ENCODE data around the gene KRT85. TPM values are rescaled to one million over a fixed set of nuclear protein-coding genes. Genes with fewer than 3 reads are reported as not detected.

The KRT85 gene
- total and polyA plus RNA-seq, 2 experiments from 2014 or later: not detected

DNA sequence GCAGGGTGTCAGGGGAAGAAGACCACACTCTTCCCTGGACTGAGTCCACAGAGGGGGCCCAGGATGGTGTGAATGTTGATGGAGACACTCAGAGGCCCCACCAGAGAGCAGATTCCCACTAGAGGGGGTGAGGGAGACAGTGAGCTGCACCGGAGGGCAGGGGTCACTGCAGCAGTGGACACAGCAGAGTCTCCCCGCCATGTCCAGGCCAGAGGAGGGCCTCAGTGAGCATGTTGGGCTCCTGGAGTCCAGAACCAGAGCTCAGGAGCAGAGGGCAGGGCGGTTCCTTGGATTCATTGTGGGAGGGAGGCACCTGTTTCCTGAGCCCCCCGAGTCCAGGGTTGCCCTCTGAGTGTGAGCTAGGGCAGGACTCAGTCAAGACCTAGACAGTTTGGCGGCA, 40.6 kb upstream of the KRT85 start:
- no peaks in the 10 kb centered on the region for H3K79me2 ChIP-seq (ENCODE audit: insufficient read depth)
- no peaks in the 10 kb centered on the region for H3K27me3 ChIP-seq (replicated peaks; ENCODE audit: insufficient read depth)
- H3F3A ChIP-seq (ENCODE audit: insufficient read depth): no peaks in the 10 kb centered on the region
- no peak for TF ChIP-seq EZH2 (IDR thresholded peaks at IDR 0.05; ENCODE audit: insufficient read depth, poor library complexity, severe bottlenecking)
- TF ChIP-seq EZH2phosphoT487 (IDR thresholded peaks at IDR 0.05; ENCODE audit: insufficient read depth, low read depth): no peak
- no peak overlapping the region for H3K9ac ChIP-seq
- no peak overlapping the region for H2AFZ ChIP-seq
- H3K4me3 ChIP-seq: no peak overlapping the region
- H3K9me3 ChIP-seq (ENCODE audit: low read depth): no peaks in the 10 kb centered on the region
- in situ Hi-C loops (cut with MboI): no loop called here
- H3K36me3 ChIP-seq (ENCODE audit: low read depth): no peaks in the 10 kb centered on the region
- no peaks in the 10 kb centered on the region for H3K9me2 ChIP-seq (ENCODE audit: insufficient read depth)
- H3K4me2 ChIP-seq (ENCODE audit: unreplicated experiment): no peak overlapping the region
- no peaks in the 10 kb centered on the region for H4K20me1 ChIP-seq (ENCODE audit: insufficient read depth)
- DNase-seq: no peak
- H3K27ac ChIP-seq: no peak overlapping the region
- H3K4me1 ChIP-seq (ENCODE audit: insufficient read depth): no peaks in the 10 kb centered on the region
- 67 to 69% methylated on average over 5 of the region's 5 CpGs for WGBS, 2 experiments (ENCODE audit: low coverage in 1 of 2, low lambda C conversion rate in 2 of 2, missing lambda C conversion rate in 2 of 2)

DNA sequence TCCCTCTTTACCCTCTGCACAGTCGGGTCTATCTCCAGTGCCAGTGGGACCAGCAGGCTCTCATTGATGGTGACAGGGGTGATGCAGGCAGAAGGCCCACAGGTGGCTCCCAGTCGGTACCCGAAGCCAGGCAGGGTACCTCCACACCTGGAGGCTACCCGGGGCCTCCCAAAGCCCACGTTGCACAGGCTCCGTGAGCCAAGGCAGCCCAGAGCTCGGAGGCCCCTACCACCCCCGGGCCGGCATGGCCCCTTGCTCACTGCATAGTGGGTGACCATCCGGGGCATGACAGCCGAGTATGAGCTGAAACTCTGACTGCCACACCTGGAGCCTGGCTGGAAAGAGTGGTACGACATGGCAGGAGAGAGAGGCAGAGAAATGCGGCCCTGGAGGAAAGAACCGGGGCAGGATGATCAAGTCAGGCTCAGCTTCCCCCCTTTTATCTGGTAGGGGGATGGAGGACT, 38.7 kb upstream of the KRT85 start, which contains the start of gene KRT82:
Gene KRT82, minus strand, starts transcription at position 414 of the 464 bp plus-strand sequence. Its CDS starts 58 bp downstream, at position 356.
- Histone ChIP-seq H4K20me1 (ENCODE audit: insufficient read depth) (no peaks in the 10 kb centered on the region), H3K9me3 (ENCODE audit: low read depth) (no peaks in the 10 kb centered on the region), H3K9ac (no peak within 1 kb of the TSS), H3K4me3 (no peak within 1 kb of the TSS), H3K79me2 (ENCODE audit: insufficient read depth) (no peaks in the 10 kb centered on the region), H3K4me1 (ENCODE audit: insufficient read depth) (no peaks in the 10 kb centered on the region), H3F3A (ENCODE audit: insufficient read depth) (no peaks in the 10 kb centered on the region), H3K4me2 (ENCODE audit: unreplicated experiment) (no peak within 1 kb of the TSS), H3K27ac (no peak within 1 kb of the TSS), H3K36me3 (ENCODE audit: low read depth) (no peaks in the 10 kb centered on the region), H3K9me2 (ENCODE audit: insufficient read depth) (no peaks in the 10 kb centered on the region), H3K27me3 (replicated peaks; ENCODE audit: insufficient read depth) (no peaks in the 10 kb centered on the region), H2AFZ (no peak within 1 kb of the TSS)
- 73 to 74% methylated on average over 13 to 14 of the region's 14 CpGs for WGBS, 2 experiments (ENCODE audit: low coverage in 1 of 2, low lambda C conversion rate in 2 of 2, missing lambda C conversion rate in 2 of 2)
- in situ Hi-C loops (cut with MboI): no loop called here
- no peak for DNase-seq
- no peak for TF ChIP-seq EZH2 (IDR thresholded peaks at IDR 0.05; ENCODE audit: insufficient read depth, poor library complexity, severe bottlenecking)

DNA sequence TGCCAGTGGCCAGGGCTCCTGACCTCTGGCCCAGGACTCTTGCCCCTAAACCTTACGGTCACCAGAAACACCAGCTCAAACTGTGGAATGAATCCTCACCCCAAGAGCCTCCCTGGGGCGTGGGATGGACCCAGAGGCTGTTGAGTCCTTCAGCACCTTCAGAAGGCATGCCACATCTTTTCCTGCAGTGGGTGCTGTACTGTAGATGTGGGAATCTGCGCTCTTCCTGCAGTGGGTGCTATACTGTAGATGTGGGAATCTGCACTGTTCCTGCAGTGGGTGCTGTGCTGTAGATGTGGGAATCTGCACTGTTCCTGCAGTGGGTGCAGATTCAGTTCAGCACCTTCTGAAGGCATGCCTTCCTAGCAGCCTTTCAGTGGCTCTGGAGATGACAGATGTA, 37.7 kb upstream of the KRT85 start:
- Histone ChIP-seq H3K4me1 (ENCODE audit: insufficient read depth) (no peaks in the 10 kb centered on the region), H3K27me3 (replicated peaks; ENCODE audit: insufficient read depth) (no peaks in the 10 kb centered on the region), H2AFZ (no peak overlapping the region), H3K4me3 (no peak overlapping the region), H3K9me3 (ENCODE audit: low read depth) (no peaks in the 10 kb centered on the region), H3K27ac (no peak overlapping the region), H3K36me3 (ENCODE audit: low read depth) (no peaks in the 10 kb centered on the region), H3F3A (ENCODE audit: insufficient read depth) (no peaks in the 10 kb centered on the region), H3K9ac (no peak overlapping the region), H3K9me2 (ENCODE audit: insufficient read depth) (no peaks in the 10 kb centered on the region), H3K4me2 (ENCODE audit: unreplicated experiment) (no peak overlapping the region), H4K20me1 (ENCODE audit: insufficient read depth) (no peaks in the 10 kb centered on the region), H3K79me2 (ENCODE audit: insufficient read depth) (no peaks in the 10 kb centered on the region)
- WGBS, 2 experiments (ENCODE audit: low coverage in 1 of 2, low lambda C conversion rate in 2 of 2, missing lambda C conversion rate in 2 of 2): 76 to 81% methylated on average over 3 of the region's 3 CpGs
- DNase-seq: no peak
- no peak for TF ChIP-seq EZH2phosphoT487 (IDR thresholded peaks at IDR 0.05; ENCODE audit: insufficient read depth, low read depth)
- no peak for TF ChIP-seq EZH2 (IDR thresholded peaks at IDR 0.05; ENCODE audit: insufficient read depth, poor library complexity, severe bottlenecking)
- in situ Hi-C loops (cut with MboI): no loop called here

- Histone ChIP-seq H3K4me3 (no peak overlapping the region), H3K4me1 (ENCODE audit: insufficient read depth) (no peaks in the 10 kb centered on the region), H2AFZ (no peak overlapping the region), H3F3A (ENCODE audit: insufficient read depth) (no peaks in the 10 kb centered on the region), H3K9ac (no peak overlapping the region), H3K27me3 (replicated peaks; ENCODE audit: insufficient read depth) (0 out of 2 replicates have a peak, but pooled peaks cover under 1% of the 10 kb centered on the region), H3K27ac (no peak overlapping the region), H3K9me2 (ENCODE audit: insufficient read depth) (no peaks in the 10 kb centered on the region), H3K4me2 (ENCODE audit: unreplicated experiment) (no peak overlapping the region), H3K79me2 (ENCODE audit: insufficient read depth) (no peaks in the 10 kb centered on the region), H3K9me3 (ENCODE audit: low read depth) (no peaks in the 10 kb centered on the region), H4K20me1 (ENCODE audit: insufficient read depth) (no peaks in the 10 kb centered on the region), H3K36me3 (ENCODE audit: low read depth) (no peaks in the 10 kb centered on the region)
- TF ChIP-seq EZH2 (IDR thresholded peaks at IDR 0.05; ENCODE audit: insufficient read depth, poor library complexity, severe bottlenecking) (no peak), EZH2phosphoT487 (IDR thresholded peaks at IDR 0.05; ENCODE audit: insufficient read depth, low read depth) (no peak)
- no peak for DNase-seq
- WGBS, 2 experiments (ENCODE audit: low coverage in 1 of 2, low lambda C conversion rate in 2 of 2, missing lambda C conversion rate in 2 of 2): 84 to 88% methylated on average over 9 of the region's 9 CpGs
- in situ Hi-C loops (cut with MboI): no loop called here
Observed at GRCh38 chr12:52403561-52403960, 36.3 kb upstream of the KRT85 start.
